ENCODE measurements around the gene RDH14. TPM values are rescaled to one million over a fixed set of nuclear protein-coding genes. Genes with fewer than 3 reads are reported as not detected.

Gene RDH14
- total and polyA plus RNA-seq, 9 donors, result 16.0 to 27.9 (median 20.0) TPM

GRCh38 chr2:18531194-18531593 is 29.3 kb downstream of the RDH14 start:
- no peaks in the 10 kb centered on the region for H3K9me3 ChIP-seq
- H3K27ac ChIP-seq, result no peak overlapping the region
- TF ChIP-seq EP300 (IDR thresholded peaks at IDR 0.05) (no peak), POLR2A (IDR thresholded peaks at IDR 0.05) (no peak)
- TF ChIP-seq, protein P1, sequence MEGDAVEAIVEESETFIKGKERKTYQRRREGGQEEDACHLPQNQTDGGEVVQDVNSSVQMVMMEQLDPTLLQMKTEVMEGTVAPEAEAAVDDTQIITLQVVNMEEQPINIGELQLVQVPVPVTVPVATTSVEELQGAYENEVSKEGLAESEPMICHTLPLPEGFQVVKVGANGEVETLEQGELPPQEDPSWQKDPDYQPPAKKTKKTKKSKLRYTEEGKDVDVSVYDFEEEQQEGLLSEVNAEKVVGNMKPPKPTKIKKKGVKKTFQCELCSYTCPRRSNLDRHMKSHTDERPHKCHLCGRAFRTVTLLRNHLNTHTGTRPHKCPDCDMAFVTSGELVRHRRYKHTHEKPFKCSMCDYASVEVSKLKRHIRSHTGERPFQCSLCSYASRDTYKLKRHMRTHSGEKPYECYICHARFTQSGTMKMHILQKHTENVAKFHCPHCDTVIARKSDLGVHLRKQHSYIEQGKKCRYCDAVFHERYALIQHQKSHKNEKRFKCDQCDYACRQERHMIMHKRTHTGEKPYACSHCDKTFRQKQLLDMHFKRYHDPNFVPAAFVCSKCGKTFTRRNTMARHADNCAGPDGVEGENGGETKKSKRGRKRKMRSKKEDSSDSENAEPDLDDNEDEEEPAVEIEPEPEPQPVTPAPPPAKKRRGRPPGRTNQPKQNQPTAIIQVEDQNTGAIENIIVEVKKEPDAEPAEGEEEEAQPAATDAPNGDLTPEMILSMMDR (IDR thresholded peaks at IDR 0.05), result no peak
- H3K27me3 ChIP-seq, result no peaks in the 10 kb centered on the region
- intact Hi-C loops (cut with DNase I), result no loop called here
- H3K4me1 ChIP-seq (ENCODE audit: insufficient read depth), result no peaks in the 10 kb centered on the region
- no peak overlapping the region for H3K4me3 ChIP-seq
- 40 to 57% (median 52%) methylated on average over 1 of the region's 1 CpG for WGBS, 3 donors
- DNase-seq, result no peak
- H3K36me3 ChIP-seq, result no peaks in the 10 kb centered on the region

DNA sequence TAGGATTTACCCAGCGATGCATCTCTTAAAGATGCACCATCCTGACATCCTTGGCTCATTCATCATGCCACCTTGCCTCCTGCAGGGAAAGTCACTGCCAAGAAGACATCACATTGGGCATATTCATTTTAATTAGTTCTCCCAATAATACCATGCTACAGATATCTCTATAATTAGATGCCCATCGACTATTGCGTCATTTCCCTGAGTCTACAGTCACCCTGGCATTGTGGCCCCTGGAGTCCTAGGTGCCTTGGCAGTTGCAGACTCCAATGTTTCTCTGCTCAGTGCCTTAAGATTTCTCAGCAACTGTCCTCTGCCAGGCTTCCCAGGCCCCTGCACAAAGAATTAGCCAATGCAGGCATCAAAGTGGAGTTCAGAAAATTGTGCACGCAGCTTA is 32.6 kb downstream of the RDH14 start:
- no peak for DNase-seq
- no peak overlapping the region for H3K4me3 ChIP-seq
- H3K27ac ChIP-seq, result no peak overlapping the region
- no peaks in the 10 kb centered on the region for H3K27me3 ChIP-seq
- WGBS, 3 donors, result 75 to 92% (median 81%) methylated on average over 4 of the region's 4 CpGs
- H3K36me3 ChIP-seq, result no peaks in the 10 kb centered on the region
- TF ChIP-seq POLR2A (IDR thresholded peaks at IDR 0.05) (no peak), EP300 (IDR thresholded peaks at IDR 0.05) (no peak)
- TF ChIP-seq, protein P1 (IDR thresholded peaks at IDR 0.05), result no peak
- no peaks in the 10 kb centered on the region for H3K9me3 ChIP-seq
- intact Hi-C loops (cut with DNase I), result loop anchor here in 3 of 4 donors (10.0 kb wide), 2 partner anchors 837 to 1337 kb away; no protein-coding TSS in a partner anchor
- no peaks in the 10 kb centered on the region for H3K4me1 ChIP-seq (ENCODE audit: insufficient read depth)

DNA sequence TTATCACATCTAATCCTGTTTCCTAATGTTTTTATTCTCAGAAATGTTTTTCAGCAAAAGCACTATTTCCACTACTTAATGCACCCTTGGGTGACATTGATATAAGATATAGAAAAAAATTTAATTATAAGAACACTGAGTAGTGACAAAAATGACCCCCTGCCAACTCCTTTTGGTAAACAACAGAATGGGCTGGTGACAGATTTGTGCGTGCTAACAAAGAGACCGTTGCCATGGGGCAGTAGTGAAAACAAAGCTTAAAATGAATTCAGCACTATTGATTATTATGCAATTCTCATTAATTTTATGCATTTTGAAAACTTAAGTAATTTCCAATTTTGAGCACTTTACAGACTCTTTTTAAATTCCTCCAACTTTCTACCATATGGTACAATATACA is 33.1 kb downstream of the RDH14 start:
- 91 to 94% (median 92%) methylated on average over 2 of the region's 2 CpGs for WGBS, 3 donors
- intact Hi-C loops (cut with DNase I), result loop anchor here in 3 of 4 donors (10.0 kb wide), 2 partner anchors 837 to 1337 kb away; no protein-coding TSS in a partner anchor
- H3K27me3 ChIP-seq, result no peaks in the 10 kb centered on the region
- TF ChIP-seq EP300 (IDR thresholded peaks at IDR 0.05) (no peak), POLR2A (IDR thresholded peaks at IDR 0.05) (no peak)
- TF ChIP-seq, protein P1 (IDR thresholded peaks at IDR 0.05), result no peak
- H3K4me1 ChIP-seq (ENCODE audit: insufficient read depth), result no peaks in the 10 kb centered on the region
- H3K27ac ChIP-seq, result no peak overlapping the region
- H3K36me3 ChIP-seq, result no peaks in the 10 kb centered on the region
- no peaks in the 10 kb centered on the region for H3K9me3 ChIP-seq
- H3K4me3 ChIP-seq, result no peak overlapping the region
- no peak for DNase-seq

DNA sequence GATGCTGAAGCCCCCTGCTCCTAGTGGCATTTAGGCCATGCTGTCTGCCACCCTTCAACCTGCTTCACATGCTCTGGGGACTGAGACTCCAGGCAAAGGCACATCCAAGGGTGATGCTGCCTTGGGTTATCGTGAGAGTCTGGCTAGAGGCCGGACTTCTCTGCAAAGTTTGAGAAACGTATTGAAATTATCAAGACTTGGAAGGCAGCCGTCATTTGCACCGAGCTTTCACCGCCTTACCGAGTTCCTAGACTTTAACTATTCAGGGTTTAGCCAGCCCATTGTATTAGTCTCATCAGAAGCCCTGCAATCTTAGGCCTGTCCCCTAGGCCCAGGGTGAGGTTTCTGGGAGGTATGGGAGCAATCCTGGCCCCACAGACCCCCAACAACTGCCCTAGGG is 34.0 kb downstream of the RDH14 start:
- 53 to 76% (median 76%) methylated on average over 7 of the region's 7 CpGs for WGBS, 3 donors
- intact Hi-C loops (cut with DNase I), result loop anchor here in 3 of 4 donors (10.0 kb wide), 2 partner anchors 838 to 1338 kb away; no protein-coding TSS in a partner anchor
- no peaks in the 10 kb centered on the region for H3K27me3 ChIP-seq
- no peaks in the 10 kb centered on the region for H3K36me3 ChIP-seq
- TF ChIP-seq EP300 (IDR thresholded peaks at IDR 0.05) (no peak), POLR2A (IDR thresholded peaks at IDR 0.05) (no peak)
- TF ChIP-seq, protein P1 (IDR thresholded peaks at IDR 0.05), result no peak
- no peak for DNase-seq
- no peak overlapping the region for H3K27ac ChIP-seq
- H3K4me3 ChIP-seq, result no peak overlapping the region
- no peaks in the 10 kb centered on the region for H3K9me3 ChIP-seq
- H3K4me1 ChIP-seq (ENCODE audit: insufficient read depth), result no peaks in the 10 kb centered on the region
